GM12891 (cell line): ENCODE data around the gene PRDX2.

Experiments
- PAX5 ChIP-seq: IDR thresholded peaks from 2 replicates; pipeline ENCODE4 v1.6.1; 2011; ENCODE audit warnings: low read length, moderate library complexity, mild to moderate bottlenecking; ENCODE audit not compliant: insufficient read depth, severe bottlenecking
- POLR2A ChIP-seq: IDR thresholded peaks from 2 replicates; pipeline ENCODE4 v1.6.1; 2011; ENCODE audit warnings: low read depth, low read length, control low read depth
- POLR2AphosphoS5 ChIP-seq: IDR thresholded peaks from 2 replicates; pipeline ENCODE4 v1.6.1; 2011; ENCODE audit warnings: low read depth, low read length, control low read depth

GRCh38 chr19:12806242-12807081 lies 4.9 kb upstream of the PRDX2 start, which contains the start of gene RNASEH2A:
- TF ChIP-seq PAX5 (no peak), POLR2AphosphoS5 (peak; percentile 56; the same call in 1 of the 2 replicates), POLR2A (peak; percentile 67)
